ENCODE data around the gene PCBD1.

PCBD1 gene

DNA sequence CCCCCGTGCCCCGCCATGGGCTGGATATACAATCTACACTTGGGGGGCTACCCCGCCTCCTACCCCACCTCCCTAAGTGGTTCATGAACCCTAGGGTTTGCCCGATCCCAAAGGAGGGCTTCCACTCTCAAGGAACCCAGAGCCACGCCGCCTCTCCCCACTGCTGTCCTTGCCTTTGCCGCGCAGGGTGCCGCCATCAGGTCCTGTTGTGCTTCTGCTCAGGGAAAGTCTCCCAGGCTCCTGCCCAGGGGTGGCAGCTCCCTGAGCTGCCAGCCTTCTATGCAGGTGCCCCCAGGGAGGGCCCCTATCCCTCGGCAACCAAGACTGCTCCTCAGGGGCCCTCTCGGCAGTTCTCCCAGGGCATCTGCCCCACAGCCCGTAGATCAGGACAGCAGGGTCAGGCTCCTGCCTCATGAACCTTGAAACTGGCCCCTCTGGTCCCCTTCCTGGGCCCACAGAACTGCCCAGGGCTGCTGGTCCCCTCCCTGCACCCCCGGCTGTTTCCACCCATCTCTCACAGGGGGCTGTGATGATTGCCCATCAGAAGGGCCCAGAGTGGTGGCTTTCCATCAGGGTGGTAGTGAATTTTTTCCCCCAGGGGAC, 13.0 kb upstream of the PCBD1 start:
- no peak for DNase-seq (ENCODE audit: low spot score)

GRCh38 chr10:70899096-70899495, 10.7 kb upstream of the PCBD1 start:
- no peak for DNase-seq (ENCODE audit: low spot score)

- DNase-seq (ENCODE audit: low spot score) = no peak
Measured at GRCh38 chr10:70898687-70899086, 10.3 kb upstream of the PCBD1 start.

- DNase-seq (ENCODE audit: low spot score) = no peak
Measured at GRCh38 chr10:70896551-70896950, 8.2 kb upstream of the PCBD1 start.

GRCh38 chr10:70894416-70894815, 6.1 kb upstream of the PCBD1 start:
- DNase-seq (ENCODE audit: low spot score) = no peak

- DNase-seq (ENCODE audit: low spot score) = peak; percentile 8
Measured at GRCh38 chr10:70893227-70894006, 5.1 kb upstream of the PCBD1 start.

DNA sequence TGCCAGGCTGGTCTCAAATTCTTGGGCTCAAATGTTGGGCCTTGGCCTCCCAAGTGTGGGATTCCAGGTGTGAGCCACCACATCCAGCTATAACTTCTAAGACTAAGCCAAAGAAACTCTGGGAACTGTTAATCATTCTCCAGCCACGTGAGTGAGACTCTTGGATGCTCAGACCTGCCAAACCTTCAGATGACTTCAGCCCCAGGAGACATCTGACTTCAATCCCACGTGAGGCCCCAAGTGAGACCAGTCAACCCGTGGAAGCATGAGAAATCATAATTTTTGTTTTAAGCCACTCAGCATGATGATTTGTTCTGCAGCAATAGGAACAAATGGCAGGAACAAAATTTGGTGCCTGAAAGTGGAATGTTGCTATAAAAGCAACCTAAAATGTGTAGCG, 4.3 kb upstream of the PCBD1 start:
- DNase-seq (ENCODE audit: low spot score) = no peak

DNA sequence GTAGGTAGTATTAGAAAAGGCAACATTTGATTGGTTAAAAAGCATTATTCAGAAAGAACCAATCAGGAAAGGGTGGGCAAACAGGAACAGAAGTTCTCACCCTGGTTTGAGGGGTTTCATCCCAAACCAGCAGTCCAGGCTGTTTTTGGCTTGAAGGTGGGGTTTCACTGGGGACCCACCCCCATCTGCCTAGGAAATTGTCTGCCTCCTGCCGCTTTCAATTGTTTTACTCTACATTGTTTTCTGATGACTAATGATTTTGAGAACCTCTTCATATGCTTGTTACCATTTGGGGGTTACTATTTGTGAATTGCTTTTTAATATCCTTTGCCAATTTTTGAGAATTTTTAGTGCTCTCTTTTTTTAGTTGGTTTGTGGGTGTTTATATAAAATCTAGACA, 3.3 kb upstream of the PCBD1 start:
- no peak for DNase-seq (ENCODE audit: low spot score)

DNA sequence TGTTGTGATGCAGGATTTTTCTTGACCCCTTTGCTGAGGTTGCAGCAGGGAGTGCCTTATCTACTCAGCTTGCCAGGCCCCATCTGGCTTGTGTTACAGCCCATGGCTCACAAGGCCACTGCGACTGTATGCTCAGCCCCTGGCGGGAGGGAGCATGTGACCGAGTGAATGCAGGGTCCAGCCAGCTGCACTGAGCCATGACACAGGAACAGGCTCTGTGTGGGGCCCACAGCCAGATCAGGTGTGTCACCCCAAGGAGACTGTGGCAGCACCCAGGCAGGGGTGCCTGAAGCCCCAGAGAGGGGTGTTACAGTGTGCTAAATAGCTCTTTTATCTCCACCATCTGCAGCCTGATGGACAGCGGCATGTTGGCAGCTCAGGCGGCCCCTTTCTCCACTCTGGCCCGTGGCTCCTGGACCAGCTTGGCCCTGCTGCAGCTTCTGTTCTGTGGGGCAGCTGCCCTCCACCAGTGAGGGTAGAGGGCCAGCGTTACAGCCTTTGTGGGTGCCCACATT, 2.6 kb upstream of the PCBD1 start:
- no peak for DNase-seq (ENCODE audit: low spot score)

DNA sequence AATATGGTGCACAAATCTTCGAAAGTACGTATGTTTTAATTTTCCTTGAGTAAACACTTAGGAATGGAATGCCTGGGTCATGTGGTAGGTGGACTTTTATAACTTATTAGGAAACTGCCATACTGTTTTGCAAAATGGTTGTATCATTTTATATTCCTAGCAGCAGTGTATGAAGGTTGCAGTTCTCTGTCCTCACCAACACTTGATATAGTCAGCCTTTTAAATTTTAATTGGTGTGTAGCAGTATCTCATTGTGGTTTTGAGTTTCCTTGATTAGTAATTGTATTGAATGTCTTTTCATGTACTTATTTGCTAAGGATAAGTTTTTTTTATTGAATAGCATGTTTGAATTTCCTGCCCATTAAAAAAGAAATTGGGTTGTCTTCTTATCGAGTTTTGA, 926 bp upstream of the PCBD1 start:
- DNase-seq (ENCODE audit: low spot score) = no peak

DNA sequence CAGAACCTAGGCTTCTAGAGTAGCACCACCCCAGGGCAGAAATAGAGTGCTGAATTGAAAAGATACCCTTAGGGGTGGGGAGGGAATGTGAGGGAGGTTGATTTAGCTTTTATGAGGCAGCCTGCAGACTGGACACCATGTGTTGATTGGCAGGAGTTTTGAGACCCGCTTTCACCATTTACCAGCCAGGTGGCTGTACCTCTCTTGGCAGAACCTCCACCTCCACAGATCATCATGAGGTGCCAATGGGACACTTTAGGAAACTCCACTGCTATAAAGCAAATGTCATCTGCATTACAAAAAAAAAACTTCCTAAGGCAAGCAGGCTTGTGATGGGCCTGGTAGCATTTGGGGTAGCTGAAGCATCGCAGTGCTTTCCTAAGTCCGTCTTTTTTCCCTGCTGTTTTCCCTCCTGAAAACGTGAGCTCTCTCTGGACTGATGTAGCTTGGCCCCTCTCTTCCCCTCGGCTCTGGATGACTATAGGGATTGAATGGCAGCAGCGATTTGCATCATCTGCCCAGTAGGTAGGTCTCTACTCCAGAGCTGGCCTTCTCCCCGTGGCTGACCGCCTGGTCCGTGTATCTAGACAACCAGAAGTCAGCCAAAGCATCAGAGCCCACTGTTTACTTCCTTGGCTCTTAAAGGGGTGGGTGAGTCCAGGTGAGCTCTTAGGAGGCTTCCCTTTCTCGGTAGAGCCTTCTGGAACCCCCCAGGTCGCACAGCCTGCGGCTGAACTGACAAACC, 1.3 kb downstream of the PCBD1 start:
- no peak for DNase-seq (ENCODE audit: low spot score)

DNA sequence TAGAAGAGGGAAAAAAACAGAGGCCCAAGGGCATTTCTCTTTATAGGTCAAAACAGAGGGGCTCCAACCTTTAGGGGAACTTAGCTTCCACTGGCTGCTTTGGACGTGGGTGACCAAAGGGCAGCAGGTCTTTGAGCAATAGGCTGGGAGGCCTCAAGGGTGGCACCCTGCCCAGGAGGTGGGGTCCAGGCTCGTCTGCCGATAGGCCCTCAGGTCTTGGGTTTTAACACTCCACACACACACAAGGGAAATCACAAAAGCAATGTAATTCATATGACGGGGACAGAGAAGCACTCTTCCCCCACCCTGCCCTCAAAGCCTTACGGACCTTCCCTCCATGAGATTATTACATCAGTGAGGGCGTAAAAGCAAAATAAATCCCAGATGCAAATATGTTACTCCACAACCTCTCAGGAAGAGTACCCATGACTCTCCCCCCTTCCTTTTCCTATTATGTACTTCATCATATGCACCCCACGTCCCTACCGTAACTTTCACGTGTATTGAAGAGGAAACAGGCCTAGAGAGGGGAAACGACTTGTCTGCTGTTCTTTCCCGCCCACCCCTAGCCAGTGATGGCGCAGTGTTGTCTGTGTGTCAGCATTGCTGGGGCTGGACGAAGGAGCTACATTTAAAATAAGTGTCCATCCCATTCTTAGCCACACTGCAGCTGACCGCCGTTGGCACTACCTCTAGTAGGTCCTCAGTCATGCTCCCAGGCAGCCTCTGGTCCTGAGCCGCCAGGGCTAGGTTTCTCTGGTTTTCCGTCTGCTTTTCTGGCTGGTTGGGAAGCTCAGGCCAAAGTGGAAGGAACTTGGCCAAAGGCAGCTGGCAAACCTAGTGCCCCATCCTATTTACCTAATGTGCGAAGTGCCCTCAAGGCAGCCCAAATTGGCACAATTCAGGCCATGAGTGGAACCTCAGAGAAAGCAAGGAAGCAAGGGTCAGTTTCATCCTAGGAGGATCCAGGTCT, 2.1 kb downstream of the PCBD1 start:
- no peak for DNase-seq (ENCODE audit: low spot score)

- no peak for DNase-seq (ENCODE audit: low spot score)
Measured at GRCh38 chr10:70885481-70885880, 2.9 kb downstream of the PCBD1 start.

DNA sequence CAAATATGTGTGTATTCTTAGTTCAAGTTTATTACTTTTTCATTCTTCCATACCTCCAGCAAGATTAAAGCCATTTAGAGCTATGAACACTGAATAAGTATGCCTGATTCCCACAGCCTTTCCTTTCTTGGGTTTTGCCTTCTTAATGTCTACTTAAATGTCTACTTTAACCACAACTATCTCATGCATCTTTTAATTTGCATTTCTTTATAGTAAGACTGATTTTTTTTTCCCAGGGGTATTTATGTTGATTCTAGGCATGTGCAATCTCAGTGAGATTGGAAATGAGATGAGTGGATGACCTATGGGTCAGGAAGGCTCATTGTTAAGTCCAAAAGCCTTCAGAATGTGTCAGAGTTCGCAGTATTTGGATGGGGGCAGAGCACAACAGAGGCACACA, 3.6 kb downstream of the PCBD1 start:
- DNase-seq (ENCODE audit: low spot score) = no peak

DNA sequence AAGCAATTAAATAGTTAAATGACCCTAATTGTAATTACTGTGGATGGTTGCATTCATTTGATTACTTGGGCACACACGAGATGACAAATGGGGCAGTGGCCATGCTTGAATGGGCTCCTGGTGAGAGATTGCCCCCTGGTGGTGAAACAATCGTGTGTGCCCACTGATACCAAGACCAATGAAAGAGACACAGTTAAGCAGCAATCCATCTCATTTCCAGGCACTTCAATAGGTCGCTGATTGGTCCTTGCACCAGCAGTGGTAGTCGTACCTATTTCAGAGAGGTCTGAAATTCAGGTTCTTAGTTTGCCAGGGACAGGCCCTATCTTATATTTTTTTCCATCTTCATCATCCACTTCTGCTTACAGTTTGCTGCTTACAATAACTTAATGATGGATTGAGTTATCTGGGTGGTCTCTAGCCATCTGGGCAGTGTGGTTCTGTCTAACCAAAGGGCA, 8.3 kb downstream of the PCBD1 start:
- peak; percentile 72 for DNase-seq (ENCODE audit: low spot score)

- DNase-seq (ENCODE audit: low spot score) = no peak
Measured at GRCh38 chr10:70879207-70879606, 9.2 kb downstream of the PCBD1 start.

DNA sequence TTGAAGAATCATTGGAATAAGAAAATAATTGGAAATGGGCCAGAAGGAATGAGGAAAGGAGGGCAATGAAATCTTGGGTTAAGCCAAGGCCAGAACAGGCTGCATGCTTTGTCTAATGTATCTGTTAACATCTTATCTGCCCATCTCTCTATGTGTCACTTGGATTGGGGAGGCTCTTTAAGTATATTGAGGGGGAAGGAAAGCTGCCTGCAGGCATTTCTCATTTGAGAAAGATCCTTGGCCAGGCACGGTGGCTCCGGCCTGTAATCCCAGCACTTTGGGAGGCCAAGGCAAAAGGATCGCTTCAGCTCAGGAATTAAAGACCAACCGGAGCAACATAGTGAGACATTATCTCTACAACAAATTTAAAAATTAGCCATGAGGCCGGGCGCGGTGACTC, 14.3 kb downstream of the PCBD1 start:
- DNase-seq (ENCODE audit: low spot score) = no peak

DNA sequence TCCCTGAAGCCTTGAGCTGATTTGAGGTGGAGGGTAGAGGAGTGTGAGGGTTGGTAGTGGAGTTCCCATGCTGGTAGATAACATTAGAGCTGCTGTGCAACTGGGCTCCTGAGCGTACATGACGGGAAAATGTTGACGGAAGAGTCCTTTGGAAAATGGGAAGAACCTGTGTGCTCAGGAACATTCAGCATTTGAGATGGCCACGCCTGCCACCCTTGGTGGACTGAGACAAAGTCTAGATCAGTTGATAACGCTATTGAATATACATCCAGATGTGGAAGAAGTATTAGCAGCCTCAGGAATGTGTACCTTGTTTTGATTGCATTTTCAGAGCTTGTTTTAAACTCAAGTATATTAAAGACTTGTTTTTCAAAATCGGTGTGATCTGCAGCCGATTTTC, 16.1 kb downstream of the PCBD1 start:
- no peak for DNase-seq (ENCODE audit: low spot score)

GRCh38 chr10:70866424-70866823, 21.9 kb downstream of the PCBD1 start:
- DNase-seq (ENCODE audit: low spot score) = no peak

- no peak for DNase-seq (ENCODE audit: low spot score)
Measured at GRCh38 chr10:70864935-70865334, 23.4 kb downstream of the PCBD1 start.

- DNase-seq (ENCODE audit: low spot score) = no peak
Measured at GRCh38 chr10:70863470-70864160, 24.8 kb downstream of the PCBD1 start.

Data from iPS-NIHi11 (cell line).